SW480 (cell line): ENCODE results near the gene PLD2.

Experiments used
- DNase-seq: peaks from one replicate; pipeline ENCODE4 v3.0.0-alpha.2; 2016; ENCODE audit warnings: low spot score

Gene PLD2

GRCh38 chr17:4833941-4834680, 27.2 kb downstream of the PLD2 start:
- peak; percentile 57 for DNase-seq

- DNase-seq, result peak; percentile 32
Measured at GRCh38 chr17:4834681-4835020, 27.7 kb downstream of the PLD2 start.

- no peak for DNase-seq
Measured at GRCh38 chr17:4836221-4836620, 29.3 kb downstream of the PLD2 start.

DNA sequence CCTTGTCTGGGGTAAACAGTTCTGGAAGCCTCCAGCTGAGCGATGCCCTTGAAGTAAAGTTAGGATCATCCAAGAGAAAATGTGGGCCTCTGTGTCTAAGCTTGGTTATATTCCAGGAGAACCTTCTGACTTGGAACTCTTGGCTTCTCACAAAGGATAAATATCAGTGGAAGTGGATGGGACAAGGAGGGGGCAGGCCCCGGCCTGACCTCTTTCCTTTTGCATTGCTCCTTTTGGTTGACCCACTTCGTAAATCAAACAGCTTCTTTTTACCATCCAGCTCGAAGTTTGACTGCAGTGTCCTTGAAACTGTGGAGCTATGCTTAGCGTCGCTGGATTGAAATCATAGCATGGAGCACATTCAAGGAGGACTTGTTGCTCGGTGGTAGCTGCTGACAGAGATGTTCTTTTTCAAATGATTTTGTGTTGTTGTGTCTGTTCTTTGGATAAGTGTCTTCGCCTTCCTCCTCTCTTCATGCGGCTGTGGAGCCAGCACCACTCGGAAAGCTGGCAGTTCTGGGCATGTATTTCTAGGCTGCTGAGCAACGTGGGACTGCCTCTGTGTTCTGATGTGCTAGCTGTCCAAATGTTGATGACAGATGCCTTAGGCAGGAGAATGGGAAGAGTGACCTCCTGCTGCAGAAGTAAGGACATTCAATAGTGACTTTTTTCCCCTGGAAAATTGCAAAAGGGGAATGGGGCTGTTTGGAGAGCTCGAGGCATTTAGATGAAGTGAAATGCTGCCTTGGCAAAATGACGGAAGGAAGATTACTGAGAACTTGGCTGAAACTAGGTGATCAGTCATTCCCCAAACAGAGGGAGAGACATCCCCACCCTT, 30.7 kb downstream of the PLD2 start:
- DNase-seq, result no peak

DNA sequence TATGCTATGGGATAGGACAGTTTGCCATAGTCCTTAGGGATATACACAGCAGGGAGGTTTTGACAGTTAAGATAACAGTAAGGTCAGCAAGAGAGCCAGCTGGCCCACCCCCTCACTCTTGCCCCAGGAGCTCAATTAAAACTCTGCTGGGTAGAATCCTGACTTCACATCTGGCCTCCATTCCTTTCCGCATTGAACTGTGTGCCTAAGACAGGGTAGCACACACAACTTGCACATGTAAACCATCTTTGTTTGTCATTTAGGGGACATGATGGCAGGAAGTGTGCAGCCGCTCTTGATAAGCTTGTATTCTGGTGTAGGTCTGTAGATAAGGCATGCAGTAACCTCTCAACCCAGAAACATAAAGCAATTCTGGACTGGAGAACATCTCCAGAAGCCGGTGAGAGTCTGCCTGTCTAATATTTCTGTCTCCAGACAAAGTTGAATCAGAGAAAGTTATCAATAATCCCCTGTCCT, 31.4 kb downstream of the PLD2 start:
- no peak for DNase-seq

GRCh38 chr17:4839221-4839620, 32.3 kb downstream of the PLD2 start:
- DNase-seq, result no peak

DNA sequence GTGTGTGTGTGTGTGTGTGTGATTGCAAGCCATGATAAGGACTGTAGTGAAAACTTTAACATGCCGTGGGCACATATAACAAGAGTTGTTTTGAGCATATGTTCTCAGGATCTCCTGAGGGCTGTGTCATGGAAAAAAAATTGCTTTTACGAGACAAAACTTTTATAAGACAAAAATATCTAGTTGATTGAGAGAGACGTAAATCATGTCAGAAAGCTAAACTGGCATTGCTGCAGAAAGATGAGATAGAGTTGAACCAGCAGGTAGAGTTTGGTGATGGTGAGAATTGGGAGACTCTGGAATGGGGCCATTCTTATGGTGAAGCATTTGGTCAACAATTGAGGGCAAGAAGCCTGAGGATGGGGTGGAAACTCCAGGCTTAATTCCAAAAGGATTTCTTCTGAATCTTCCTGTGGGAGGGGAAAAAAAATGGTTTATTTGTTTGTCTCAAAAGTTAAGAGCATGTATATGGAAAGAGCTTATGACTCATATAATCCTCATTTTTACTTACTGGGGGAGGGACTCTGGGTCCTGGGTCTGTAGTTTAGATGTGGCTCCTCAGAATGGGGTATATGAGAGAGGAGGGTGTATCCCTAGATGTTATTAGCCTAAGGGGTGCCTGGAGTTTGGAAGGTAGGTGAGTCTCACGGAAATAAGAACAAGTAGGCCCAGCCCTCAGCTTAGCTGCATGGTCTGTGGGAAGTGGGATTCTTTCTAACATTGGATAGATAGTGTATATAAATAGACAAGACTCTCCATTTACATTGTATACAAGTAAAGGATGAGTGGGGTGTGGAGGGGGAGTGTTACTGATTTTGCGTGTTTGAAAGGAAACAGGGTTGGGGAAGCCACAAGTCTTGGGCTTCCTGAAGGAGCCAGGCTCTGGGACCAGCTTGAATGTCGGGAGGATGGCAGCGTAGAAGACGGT, 33.3 kb downstream of the PLD2 start:
- DNase-seq, result no peak

- no peak for DNase-seq
Measured at GRCh38 chr17:4840893-4841242, 33.9 kb downstream of the PLD2 start.

- no peak for DNase-seq
Measured at GRCh38 chr17:4842376-4842775, 35.4 kb downstream of the PLD2 start.

GRCh38 chr17:4843321-4844000, 36.5 kb downstream of the PLD2 start:
- DNase-seq, result no peak

- no peak for DNase-seq
Measured at GRCh38 chr17:4845118-4845517, 38.2 kb downstream of the PLD2 start.

GRCh38 chr17:4846635-4847390, 39.9 kb downstream of the PLD2 start:
- DNase-seq, result no peak

- no peak for DNase-seq
Measured at GRCh38 chr17:4849011-4849536, 42.1 kb downstream of the PLD2 start.

GRCh38 chr17:4850246-4850645, 43.3 kb downstream of the PLD2 start:
- no peak for DNase-seq

DNA sequence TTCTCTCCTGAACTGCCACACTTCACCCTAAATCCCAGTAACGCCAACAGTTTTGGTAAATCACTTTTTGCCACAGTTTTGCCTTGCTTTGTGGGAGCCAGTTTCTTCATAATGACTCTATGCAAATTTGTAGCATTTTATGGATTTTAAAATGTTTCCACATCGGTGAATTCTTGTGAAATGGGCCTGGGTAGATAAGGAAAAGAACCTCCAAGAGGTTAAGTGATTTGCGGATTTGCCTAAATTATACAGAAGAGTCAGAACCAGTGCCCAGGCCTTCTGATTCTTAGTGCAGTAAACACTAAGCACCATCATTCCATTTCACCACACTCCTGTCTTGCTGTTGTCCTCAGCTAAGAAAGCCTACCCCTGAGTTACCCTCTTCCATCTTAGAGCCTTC, 44.1 kb downstream of the PLD2 start:
- DNase-seq, result no peak

GRCh38 chr17:4852567-4853207, 45.7 kb downstream of the PLD2 start:
- DNase-seq, result no peak

GRCh38 chr17:4853208-4853671, 46.3 kb downstream of the PLD2 start:
- no peak for DNase-seq

GRCh38 chr17:4854111-4854681, 47.2 kb downstream of the PLD2 start:
- DNase-seq, result no peak

DNA sequence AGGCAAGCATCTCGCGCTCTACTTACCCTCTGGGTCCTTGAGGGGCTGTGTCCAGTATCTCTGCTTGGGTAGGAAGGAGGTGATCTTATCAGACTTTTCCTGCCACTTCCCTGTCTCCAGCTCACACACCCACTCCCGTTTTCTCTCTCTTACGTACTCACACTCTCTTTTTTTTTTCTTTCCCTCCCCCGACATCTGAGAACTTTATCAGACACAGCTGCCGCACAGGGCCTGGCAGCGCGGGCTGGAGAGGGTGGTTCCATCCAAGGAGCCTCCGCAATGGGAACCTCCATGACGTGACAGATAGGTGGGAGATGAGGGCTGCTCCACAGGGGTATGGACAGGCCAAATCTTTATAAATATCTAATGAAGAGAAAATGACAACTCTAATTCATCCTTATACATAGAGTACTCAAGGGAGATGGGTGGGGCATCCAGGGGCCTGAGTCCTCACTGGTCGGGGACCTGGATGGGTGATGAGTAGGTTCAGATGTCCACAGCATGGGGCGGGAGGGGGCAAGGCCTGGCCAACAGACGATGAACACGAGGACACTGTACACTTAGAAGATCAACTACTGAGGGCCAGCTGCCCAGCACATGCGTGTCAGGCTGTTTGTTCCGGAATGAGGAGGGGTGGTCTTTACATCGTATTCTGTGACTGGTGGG, 49.5 kb downstream of the PLD2 start:
- DNase-seq, result no peak
